ENCODE results near the gene TMEM219.

DNA sequence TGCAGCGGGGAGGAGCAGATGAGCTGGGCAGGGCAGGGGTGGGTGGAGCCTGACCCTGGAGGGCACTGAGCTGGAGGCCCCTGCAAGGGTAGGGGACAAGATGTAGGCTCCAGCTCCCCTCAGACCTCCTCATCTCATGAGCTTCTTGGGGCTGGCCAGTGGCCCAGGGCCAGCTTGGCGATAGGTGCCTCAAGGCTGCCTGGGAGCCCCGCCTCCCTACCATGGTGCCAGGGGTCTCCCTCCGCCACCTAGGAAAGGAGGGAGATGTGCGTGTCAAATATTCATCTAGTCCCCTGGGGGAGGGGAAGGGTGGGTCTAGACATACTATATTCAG lies 29.7 kb downstream of the TMEM219 start:
- TF ChIP-seq, protein P1, sequence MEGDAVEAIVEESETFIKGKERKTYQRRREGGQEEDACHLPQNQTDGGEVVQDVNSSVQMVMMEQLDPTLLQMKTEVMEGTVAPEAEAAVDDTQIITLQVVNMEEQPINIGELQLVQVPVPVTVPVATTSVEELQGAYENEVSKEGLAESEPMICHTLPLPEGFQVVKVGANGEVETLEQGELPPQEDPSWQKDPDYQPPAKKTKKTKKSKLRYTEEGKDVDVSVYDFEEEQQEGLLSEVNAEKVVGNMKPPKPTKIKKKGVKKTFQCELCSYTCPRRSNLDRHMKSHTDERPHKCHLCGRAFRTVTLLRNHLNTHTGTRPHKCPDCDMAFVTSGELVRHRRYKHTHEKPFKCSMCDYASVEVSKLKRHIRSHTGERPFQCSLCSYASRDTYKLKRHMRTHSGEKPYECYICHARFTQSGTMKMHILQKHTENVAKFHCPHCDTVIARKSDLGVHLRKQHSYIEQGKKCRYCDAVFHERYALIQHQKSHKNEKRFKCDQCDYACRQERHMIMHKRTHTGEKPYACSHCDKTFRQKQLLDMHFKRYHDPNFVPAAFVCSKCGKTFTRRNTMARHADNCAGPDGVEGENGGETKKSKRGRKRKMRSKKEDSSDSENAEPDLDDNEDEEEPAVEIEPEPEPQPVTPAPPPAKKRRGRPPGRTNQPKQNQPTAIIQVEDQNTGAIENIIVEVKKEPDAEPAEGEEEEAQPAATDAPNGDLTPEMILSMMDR (IDR thresholded peaks at IDR 0.05; ENCODE audit: insufficient read depth, low read length, poor library complexity, severe bottlenecking) = no peak
- TF ChIP-seq EZH2phosphoT487 (conservative IDR thresholded peaks at IDR 0.05; ENCODE audit: low read length) = no peak
